Stimulated activated CD4-positive, alpha-beta T cell treated with anti-CD3 and anti-CD28 coated beads, Interleukin-15, amount 100 ng/mL, for 1 hour (primary cell): ENCODE data around the gene PAPPA.

Experiments
- DNase-seq, 2 donors: peaks; one replicate each; pipeline ENCODE4 v3.0.0-alpha.2; 2020; ENCODE audit warnings: low read depth in 1 of 2, low spot score in 1 of 2

Gene PAPPA

GRCh38 chr9:116271340-116271739 lies 117.7 kb downstream of the PAPPA start:
- no peak for DNase-seq

- no peak for DNase-seq
These were observed 118.4 kb downstream of the PAPPA start for GRCh38 chr9:116271991-116272390.

- DNase-seq, result no peak
These were observed 120.7 kb downstream of the PAPPA start for GRCh38 chr9:116274293-116274692.

- no peak for DNase-seq
These were observed 122.0 kb downstream of the PAPPA start for GRCh38 chr9:116275418-116276195.

GRCh38 chr9:116276196-116276493 lies 122.6 kb downstream of the PAPPA start:
- DNase-seq, result no peak

GRCh38 chr9:116276651-116277121 lies 123.1 kb downstream of the PAPPA start:
- DNase-seq, result no peak

- no peak for DNase-seq
These were observed 124.7 kb downstream of the PAPPA start for GRCh38 chr9:116278326-116278725.

- DNase-seq, result no peak
These were observed 125.6 kb downstream of the PAPPA start for GRCh38 chr9:116279230-116279629.

- no peak for DNase-seq
These were observed 126.9 kb downstream of the PAPPA start for GRCh38 chr9:116280529-116280928.

- no peak for DNase-seq
These were observed 129.0 kb downstream of the PAPPA start for GRCh38 chr9:116282597-116282996.

- DNase-seq, result no peak
These were observed 130.9 kb downstream of the PAPPA start for GRCh38 chr9:116284518-116284917.

GRCh38 chr9:116285320-116285719 lies 131.7 kb downstream of the PAPPA start:
- DNase-seq, result no peak

- no peak for DNase-seq
These were observed 132.7 kb downstream of the PAPPA start for GRCh38 chr9:116286297-116286696.

- no peak for DNase-seq
These were observed 134.1 kb downstream of the PAPPA start for GRCh38 chr9:116287721-116288120.

GRCh38 chr9:116288658-116289057 lies 135.1 kb downstream of the PAPPA start:
- DNase-seq, result no peak

GRCh38 chr9:116297346-116297745 lies 143.8 kb downstream of the PAPPA start:
- no peak for DNase-seq

- no peak for DNase-seq
These were observed 144.7 kb downstream of the PAPPA start for GRCh38 chr9:116298249-116298648.

- DNase-seq, result no peak
These were observed 145.3 kb downstream of the PAPPA start for GRCh38 chr9:116298878-116299391.

GRCh38 chr9:116300360-116300870 lies 146.8 kb downstream of the PAPPA start:
- no peak for DNase-seq

GRCh38 chr9:116303270-116303669 lies 149.7 kb downstream of the PAPPA start:
- no peak for DNase-seq

- DNase-seq, result no peak
These were observed 150.4 kb downstream of the PAPPA start for GRCh38 chr9:116303886-116304538.

GRCh38 chr9:116304761-116305160 lies 151.2 kb downstream of the PAPPA start:
- no peak for DNase-seq
